K562 (cell line): ENCODE results near the gene LRRC59. TPM values are rescaled to one million over a fixed set of nuclear protein-coding genes. Genes with fewer than 3 reads are reported as not detected.
A peak's percentile ranks its signal among the peaks of the same experiment; 100 is the strongest.

Experiments
- BRCA1 ChIP-seq, 2 experiments: fragments of 450-650 bp in 1 of 2; sonication (generic) in 1 of 2; formaldehyde crosslinking in 1 of 2; IDR thresholded peaks; 2 replicates each; pipeline versions ENCODE4 v1.5.0 to v1.6.1; 2017 to 2020; ENCODE audit warnings: mild to moderate bottlenecking in 1 of 2, missing genetic modification reagents in 1 of 2
- CBX1 ChIP-seq: sonication (generic); IDR thresholded peaks from 2 replicates; pipeline ENCODE4 v1.6.1; 2016; ENCODE audit warnings: antibody characterized with exemption, low read depth, mild to moderate bottlenecking
- ELF2 ChIP-seq: fragments of 250-450 bp; sonication (Bioruptor Pico); IDR thresholded peaks from 2 replicates; pipeline ENCODE4 v1.5.0; 2021; ENCODE audit warnings: mild to moderate bottlenecking
- EZH2 ChIP-seq: IDR thresholded peaks from 2 replicates; pipeline ENCODE4 v1.6.1; 2012; ENCODE audit warnings: low read depth, mild to moderate bottlenecking, inconsistent platforms, low read length, borderline replicate concordance
- KLF16 ChIP-seq: IDR thresholded peaks from 2 replicates; pipeline ENCODE4 v1.6.1; 2016; ENCODE audit warnings: antibody characterized with exemption
- NCOA2 ChIP-seq, 2 experiments: fragments of 450-650 bp; IDR thresholded peaks; 2 replicates each; pipeline ENCODE4 v1.6.1; 2018; ENCODE audit warnings: mild to moderate bottlenecking in 2 of 2, moderate library complexity in 1 of 2; ENCODE audit not compliant: partially characterized antibody in 2 of 2
- NR1H2 ChIP-seq: sonication (generic); formaldehyde crosslinking; IDR thresholded peaks from 2 replicates; pipeline ENCODE4 v1.4.0; 2020; ENCODE audit warnings: mild to moderate bottlenecking, missing genetic modification reagents
- NR2C2 ChIP-seq, 2 experiments: fragments of 200-800 bp in 1 of 2; sonication (Bioruptor generic) in 1 of 2; sonication (generic) in 1 of 2; formaldehyde crosslinking in 1 of 2; IDR thresholded peaks; 2 replicates each; pipeline versions ENCODE4 v1.6.1 to v1.8.0; 2016 to 2022; ENCODE audit warnings: mild to moderate bottlenecking in 1 of 2, missing compliant biosample characterization in 1 of 2, missing genetic modification characterization in 1 of 2, missing genetic modification reagents in 1 of 2
- TAL1 ChIP-seq: fragments of 450-650 bp; IDR thresholded peaks from 2 replicates; pipeline ENCODE4 v1.6.1; 2016; ENCODE audit warnings: mild to moderate bottlenecking
- TBL1XR1 ChIP-seq, 2 experiments: IDR thresholded peaks; 2 replicates each; pipeline ENCODE4 v1.6.1; 2012; ENCODE audit warnings: improper control_type of control experiment in 2 of 2, low read length in 2 of 2, mild to moderate bottlenecking in 1 of 2
- U2AF1 ChIP-seq: fragments of 200-400 bp; formaldehyde crosslinking; optimal IDR thresholded peaks from 2 replicates; pipeline ENCODE3; 2017; ENCODE audit warnings: mild to moderate bottlenecking, low read depth, low read length, moderate library complexity
- ZNF592 ChIP-seq: fragments of 450-650 bp; IDR thresholded peaks from 2 replicates; pipeline ENCODE4 v1.6.1; 2017; ENCODE audit warnings: antibody characterized with exemption, mild to moderate bottlenecking
- ZNF699 ChIP-seq: fragments of 250-450 bp; sonication (Bioruptor Pico); IDR thresholded peaks from 2 replicates; pipeline ENCODE4 v1.8.0; 2021; ENCODE audit warnings: mild to moderate bottlenecking, moderate library complexity; ENCODE audit not compliant: insufficient replicate concordance
- polyA plus RNA-seq, 8 experiments: library from polyadenylated mRNA; depleted of rRNA in 4 of 8; stranded (reverse) in 5 of 8; unstranded in 3 of 8; fragments of >200 nt; fragmentation: Nextera tagmentation in 2 of 8; fragmentation: Illumina TruSeq in 1 of 8; extraction: Ambion mirVana in 2 of 8; extraction: Trizol in 1 of 8; gene quantifications; 2 replicates each; pipeline versions ENCODE4 v1.2.1 to v1.2.3, GENCODE V29; 2011 to 2014; ENCODE audit warnings: inconsistent platforms in 1 of 8, missing spikeins in 1 of 8
- total RNA-seq, 7 experiments: library from RNA; depleted of rRNA in 6 of 7; stranded (reverse); fragments of >200 nt in 6 of 7; fragmentation: Illumina TruSeq in 2 of 7; extraction: Trizol in 2 of 7; gene quantifications; 2 replicates each; pipeline versions ENCODE4 v1.2.1 to v1.2.3, GENCODE V29; 2011 to 2021; ENCODE audit warnings: low replicate concordance in 1 of 7
- TF ChIP-seq, protein P1 (sequence below): sonication (generic); formaldehyde crosslinking; IDR thresholded peaks from 2 replicates; pipeline ENCODE4 v1.5.0; 2020; ENCODE audit warnings: missing genetic modification reagents
- TF ChIP-seq, protein P2 (sequence below), 2 experiments: IDR thresholded peaks in 1 of 2; conservative IDR thresholded peaks in 1 of 2; 2 replicates each; pipeline ENCODE4 v1.6.1; 2016; ENCODE audit warnings: low read depth in 2 of 2, mild to moderate bottlenecking in 1 of 2, missing compliant biosample characterization in 1 of 2, missing genetic modification characterization in 1 of 2, moderate library complexity in 1 of 2
- TF ChIP-seq, protein P3 (sequence below): sonication (generic); formaldehyde crosslinking; IDR thresholded peaks from 2 replicates; pipeline ENCODE4 v1.8.1; 2023; ENCODE audit warnings: mild to moderate bottlenecking, missing genetic modification reagents

LRRC59 gene
- total and polyA plus RNA-seq, 9 of the 15 experiments (the other 6 are each of a cell fraction or from before 2014, with no cell fraction given), result 27.8 to 244 (median 154) TPM

GRCh38 chr17:50397111-50397918 lies at the start of gene LRRC59 (continued):
- TF ChIP-seq ZNF592 (peak; percentile 43; the same call in 1 of the 2 replicates), U2AF1 (peak; percentile 100), NR1H2 (CRISPR knock-in tag) (peak; percentile 58; the same call in 1 of the 2 replicates), ZNF699 (CRISPR knock-in tag) (no peak), ELF2 (CRISPR knock-in tag) (peak; percentile 99), EZH2 (no peak), KLF16 (no peak), TAL1 (no peak), NR2C2 (CRISPR knock-in tag; IDR thresholded peaks at IDR 0.05) (peak; percentile 91), NR2C2 (tag; IDR thresholded peaks at IDR 0.05) (peak; percentile 63), NCOA2 (IDR thresholded peaks at IDR 0.05; ENCODE audit: partially characterized antibody in 2 of 2) (no peak), BRCA1 (IDR thresholded peaks at IDR 0.05) (no peak), BRCA1 (CRISPR knock-in tag; IDR thresholded peaks at IDR 0.05) (no peak), CBX1 (peak; percentile 92), TBL1XR1 (IDR thresholded peaks at IDR 0.05; ENCODE audit: low read length in 2 of 2) (peak in 1 of 2 experiments; percentile 49; a peak in 1 of 4 replicates)
- TF ChIP-seq, protein P1, sequence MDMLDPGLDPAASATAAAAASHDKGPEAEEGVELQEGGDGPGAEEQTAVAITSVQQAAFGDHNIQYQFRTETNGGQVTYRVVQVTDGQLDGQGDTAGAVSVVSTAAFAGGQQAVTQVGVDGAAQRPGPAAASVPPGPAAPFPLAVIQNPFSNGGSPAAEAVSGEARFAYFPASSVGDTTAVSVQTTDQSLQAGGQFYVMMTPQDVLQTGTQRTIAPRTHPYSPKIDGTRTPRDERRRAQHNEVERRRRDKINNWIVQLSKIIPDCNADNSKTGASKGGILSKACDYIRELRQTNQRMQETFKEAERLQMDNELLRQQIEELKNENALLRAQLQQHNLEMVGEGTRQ (CRISPR knock-in tag), result peak; percentile 3; the same call in 1 of the 2 replicates
- TF ChIP-seq, protein P2, sequence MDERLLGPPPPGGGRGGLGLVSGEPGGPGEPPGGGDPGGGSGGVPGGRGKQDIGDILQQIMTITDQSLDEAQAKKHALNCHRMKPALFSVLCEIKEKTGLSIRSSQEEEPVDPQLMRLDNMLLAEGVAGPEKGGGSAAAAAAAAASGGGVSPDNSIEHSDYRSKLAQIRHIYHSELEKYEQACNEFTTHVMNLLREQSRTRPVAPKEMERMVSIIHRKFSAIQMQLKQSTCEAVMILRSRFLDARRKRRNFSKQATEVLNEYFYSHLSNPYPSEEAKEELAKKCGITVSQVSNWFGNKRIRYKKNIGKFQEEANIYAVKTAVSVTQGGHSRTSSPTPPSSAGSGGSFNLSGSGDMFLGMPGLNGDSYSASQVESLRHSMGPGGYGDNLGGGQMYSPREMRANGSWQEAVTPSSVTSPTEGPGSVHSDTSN (CRISPR knock-in tag; IDR thresholded peaks at IDR 0.05; ENCODE audit: low read depth), result no peak
- TF ChIP-seq, protein P2 (tag; conservative IDR thresholded peaks at IDR 0.05; ENCODE audit: low read depth), result no peak
- TF ChIP-seq, protein P3, sequence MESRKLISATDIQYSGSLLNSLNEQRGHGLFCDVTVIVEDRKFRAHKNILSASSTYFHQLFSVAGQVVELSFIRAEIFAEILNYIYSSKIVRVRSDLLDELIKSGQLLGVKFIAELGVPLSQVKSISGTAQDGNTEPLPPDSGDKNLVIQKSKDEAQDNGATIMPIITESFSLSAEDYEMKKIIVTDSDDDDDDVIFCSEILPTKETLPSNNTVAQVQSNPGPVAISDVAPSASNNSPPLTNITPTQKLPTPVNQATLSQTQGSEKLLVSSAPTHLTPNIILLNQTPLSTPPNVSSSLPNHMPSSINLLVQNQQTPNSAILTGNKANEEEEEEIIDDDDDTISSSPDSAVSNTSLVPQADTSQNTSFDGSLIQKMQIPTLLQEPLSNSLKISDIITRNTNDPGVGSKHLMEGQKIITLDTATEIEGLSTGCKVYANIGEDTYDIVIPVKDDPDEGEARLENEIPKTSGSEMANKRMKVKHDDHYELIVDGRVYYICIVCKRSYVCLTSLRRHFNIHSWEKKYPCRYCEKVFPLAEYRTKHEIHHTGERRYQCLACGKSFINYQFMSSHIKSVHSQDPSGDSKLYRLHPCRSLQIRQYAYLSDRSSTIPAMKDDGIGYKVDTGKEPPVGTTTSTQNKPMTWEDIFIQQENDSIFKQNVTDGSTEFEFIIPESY (CRISPR knock-in tag), result peak; percentile 79
